ENCODE measurements around the gene UBE3D.

GRCh38 chr6:82908661-82909060 lies 157.0 kb downstream of the UBE3D start:
- TF ChIP-seq CTCF (IDR thresholded peaks at IDR 0.05; ENCODE audit: insufficient read depth, low read length, poor library complexity, severe bottlenecking) (no peak), EZH2phosphoT487 (conservative IDR thresholded peaks at IDR 0.05; ENCODE audit: low read length) (no peak)
